OCI-LY3 (cell line): ENCODE data around the gene ALS2.

Source experiments
- EZH2phosphoT487 ChIP-seq: fragments of 200-600 bp; shearing (Covaris generic); IDR thresholded peaks from 2 replicates; pipeline ENCODE4 v1.6.1; 2018; ENCODE audit warnings: antibody characterized with exemption, mixed run types, low read depth
- TF ChIP-seq, protein P1 (sequence below): fragments of 200-600, 300-600 bp; sonication (generic); IDR thresholded peaks from 2 replicates; pipeline ENCODE4 v1.5.1; 2014; ENCODE audit warnings: antibody characterized with exemption, low read length, low read depth

- TF ChIP-seq, protein P1, sequence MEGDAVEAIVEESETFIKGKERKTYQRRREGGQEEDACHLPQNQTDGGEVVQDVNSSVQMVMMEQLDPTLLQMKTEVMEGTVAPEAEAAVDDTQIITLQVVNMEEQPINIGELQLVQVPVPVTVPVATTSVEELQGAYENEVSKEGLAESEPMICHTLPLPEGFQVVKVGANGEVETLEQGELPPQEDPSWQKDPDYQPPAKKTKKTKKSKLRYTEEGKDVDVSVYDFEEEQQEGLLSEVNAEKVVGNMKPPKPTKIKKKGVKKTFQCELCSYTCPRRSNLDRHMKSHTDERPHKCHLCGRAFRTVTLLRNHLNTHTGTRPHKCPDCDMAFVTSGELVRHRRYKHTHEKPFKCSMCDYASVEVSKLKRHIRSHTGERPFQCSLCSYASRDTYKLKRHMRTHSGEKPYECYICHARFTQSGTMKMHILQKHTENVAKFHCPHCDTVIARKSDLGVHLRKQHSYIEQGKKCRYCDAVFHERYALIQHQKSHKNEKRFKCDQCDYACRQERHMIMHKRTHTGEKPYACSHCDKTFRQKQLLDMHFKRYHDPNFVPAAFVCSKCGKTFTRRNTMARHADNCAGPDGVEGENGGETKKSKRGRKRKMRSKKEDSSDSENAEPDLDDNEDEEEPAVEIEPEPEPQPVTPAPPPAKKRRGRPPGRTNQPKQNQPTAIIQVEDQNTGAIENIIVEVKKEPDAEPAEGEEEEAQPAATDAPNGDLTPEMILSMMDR, result no peak
- TF ChIP-seq EZH2phosphoT487, result no peak
These were observed 5.7 kb upstream of the ALS2 start for GRCh38 chr2:201786471-201786870.
